ENCODE data around the gene IGFBP2.

DNA sequence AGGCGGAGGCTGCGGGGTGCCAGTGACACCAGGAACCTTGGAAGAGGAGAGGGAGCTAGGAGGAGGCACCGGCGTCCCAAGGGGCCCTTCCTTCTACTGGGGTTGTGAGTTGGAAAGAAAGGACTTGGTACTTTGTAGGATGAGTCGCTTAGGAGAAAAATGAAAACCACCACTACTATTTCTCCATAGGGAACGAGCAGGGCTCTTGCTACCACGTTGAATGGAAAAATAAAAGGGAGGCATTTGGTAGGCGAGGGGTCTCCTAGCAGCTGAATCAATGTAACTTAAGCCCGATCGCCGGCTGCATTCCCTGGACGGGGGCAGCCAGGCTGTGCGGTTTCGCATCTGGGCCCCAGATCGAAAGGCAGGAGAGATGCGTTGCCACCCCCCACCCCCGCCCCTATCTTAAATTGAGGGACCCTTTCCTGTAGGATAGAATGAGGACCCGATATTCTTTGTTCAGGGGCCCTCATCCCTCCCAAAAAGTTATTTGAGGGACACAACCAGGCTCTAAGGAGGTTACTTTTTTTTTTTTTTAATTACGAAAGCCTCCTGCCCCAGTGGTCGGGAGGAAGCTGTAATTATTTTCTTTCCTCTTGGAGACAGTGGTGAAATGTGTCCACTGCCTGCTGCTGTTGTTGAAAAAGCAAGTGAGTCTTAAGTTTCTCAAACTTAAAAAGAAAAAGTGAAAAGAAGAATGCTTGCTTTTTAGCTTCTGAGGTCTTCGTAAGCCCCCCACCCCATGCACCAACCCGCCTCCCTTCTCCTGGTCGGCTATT lies 1.3 kb downstream of the IGFBP2 start:
- TF ChIP-seq, protein P1, sequence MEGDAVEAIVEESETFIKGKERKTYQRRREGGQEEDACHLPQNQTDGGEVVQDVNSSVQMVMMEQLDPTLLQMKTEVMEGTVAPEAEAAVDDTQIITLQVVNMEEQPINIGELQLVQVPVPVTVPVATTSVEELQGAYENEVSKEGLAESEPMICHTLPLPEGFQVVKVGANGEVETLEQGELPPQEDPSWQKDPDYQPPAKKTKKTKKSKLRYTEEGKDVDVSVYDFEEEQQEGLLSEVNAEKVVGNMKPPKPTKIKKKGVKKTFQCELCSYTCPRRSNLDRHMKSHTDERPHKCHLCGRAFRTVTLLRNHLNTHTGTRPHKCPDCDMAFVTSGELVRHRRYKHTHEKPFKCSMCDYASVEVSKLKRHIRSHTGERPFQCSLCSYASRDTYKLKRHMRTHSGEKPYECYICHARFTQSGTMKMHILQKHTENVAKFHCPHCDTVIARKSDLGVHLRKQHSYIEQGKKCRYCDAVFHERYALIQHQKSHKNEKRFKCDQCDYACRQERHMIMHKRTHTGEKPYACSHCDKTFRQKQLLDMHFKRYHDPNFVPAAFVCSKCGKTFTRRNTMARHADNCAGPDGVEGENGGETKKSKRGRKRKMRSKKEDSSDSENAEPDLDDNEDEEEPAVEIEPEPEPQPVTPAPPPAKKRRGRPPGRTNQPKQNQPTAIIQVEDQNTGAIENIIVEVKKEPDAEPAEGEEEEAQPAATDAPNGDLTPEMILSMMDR (conservative IDR thresholded peaks at IDR 0.05 in 1 of 2, IDR thresholded peaks at IDR 0.05 in 1 of 2; ENCODE audit: extremely low read depth in 1 of 2, insufficient read depth in 1 of 2, low read depth in 1 of 2, low read length in 2 of 2) = no peak
- TF ChIP-seq EZH2 (IDR thresholded peaks at IDR 0.05; ENCODE audit: borderline replicate concordance, low read length) = no peak
